ENCODE data around the gene PRIM2.
"Not testable (repeated sequence)": the region's sequence is repeated elsewhere in the genome, so short reads cannot be mapped to it uniquely, and the experiment has no call there.

PRIM2 gene

DNA sequence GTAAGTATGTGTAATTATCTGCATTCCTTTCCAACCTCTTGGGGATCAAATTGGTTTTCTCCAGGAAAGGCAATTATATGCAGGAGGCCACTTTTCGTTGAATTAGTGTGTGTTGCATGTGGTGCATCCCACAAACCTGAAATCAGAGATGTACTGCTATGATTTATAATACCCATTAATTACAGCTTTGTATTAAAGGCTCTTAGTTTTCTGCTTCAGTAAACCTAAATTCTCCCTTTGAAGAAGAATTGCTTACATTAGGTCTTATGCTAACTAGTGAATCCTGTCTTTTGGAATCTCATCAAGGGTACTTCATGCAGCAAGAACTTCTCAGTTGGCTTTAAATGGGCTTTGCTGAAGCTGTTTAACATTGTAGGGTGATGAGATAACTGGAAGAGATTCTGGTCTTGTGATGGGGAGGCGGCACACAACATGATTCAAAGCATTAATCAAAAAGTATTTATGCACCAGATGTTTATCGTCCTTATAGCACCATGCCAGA is 155.5 kb downstream of the PRIM2 start:
- not testable (repeated sequence) for H3K27me3 ChIP-seq (ENCODE audit: insufficient read depth, poor library complexity, severe bottlenecking); DNase-seq (ENCODE audit: low read depth in 1 of 2, low spot score in 1 of 2); H3K4me3 ChIP-seq (replicated peaks; ENCODE audit: insufficient read depth, low read length); H3K27ac ChIP-seq (replicated peaks)

DNA sequence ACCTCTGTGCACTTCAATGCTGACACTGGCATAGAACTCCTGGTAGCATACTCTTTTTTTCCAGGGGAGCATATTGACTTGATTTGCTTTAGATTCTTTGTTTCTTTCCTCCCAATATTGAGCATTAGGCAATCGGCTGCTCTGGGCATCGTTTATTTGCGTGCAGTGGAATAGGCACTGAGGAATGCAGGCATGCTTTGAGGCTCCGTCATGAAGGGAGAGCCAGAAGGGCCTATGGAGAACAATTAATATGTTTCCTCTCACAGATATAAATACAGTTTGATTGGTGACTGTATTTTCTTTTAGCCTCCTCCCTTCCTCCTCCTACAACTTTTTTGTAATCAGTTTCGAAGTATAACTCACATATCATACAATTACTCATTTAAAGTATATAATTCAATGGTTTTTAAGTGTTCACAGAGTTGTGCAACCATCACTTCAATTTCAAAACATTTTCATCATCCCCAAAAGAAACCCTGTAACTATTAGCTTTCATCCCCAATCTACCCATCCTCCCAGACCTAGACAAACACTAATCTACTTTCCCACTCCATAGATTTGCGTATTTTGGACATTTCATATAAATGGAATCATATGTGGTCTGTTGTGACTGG is 157.5 kb downstream of the PRIM2 start:
- not testable (repeated sequence) for DNase-seq (ENCODE audit: low read depth in 1 of 2, low spot score in 1 of 2); H3K27ac ChIP-seq (replicated peaks); H3K27me3 ChIP-seq (ENCODE audit: insufficient read depth, poor library complexity, severe bottlenecking); H3K4me3 ChIP-seq (replicated peaks; ENCODE audit: insufficient read depth, low read length)

DNA sequence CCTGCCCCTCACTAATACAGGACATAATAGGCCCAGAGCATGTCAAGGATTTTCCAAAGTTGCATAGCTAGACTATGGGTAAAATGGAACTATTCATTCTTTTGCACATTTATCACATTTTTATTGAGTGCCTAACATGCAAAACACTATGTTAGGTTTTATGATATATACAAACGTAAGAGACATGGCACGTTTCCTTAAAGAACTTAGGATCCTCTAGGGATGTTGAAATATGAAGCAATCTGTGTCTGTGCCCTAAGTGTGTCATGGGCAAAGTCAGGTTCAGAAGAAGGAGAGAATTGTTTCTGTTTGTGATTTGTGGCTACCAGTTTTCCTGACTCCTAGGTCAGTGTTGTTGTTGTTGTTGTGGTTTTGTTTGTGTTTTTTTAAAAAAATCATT is 158.2 kb downstream of the PRIM2 start:
- not testable (repeated sequence) for DNase-seq (ENCODE audit: low read depth in 1 of 2, low spot score in 1 of 2); H3K27ac ChIP-seq (replicated peaks); H3K27me3 ChIP-seq (ENCODE audit: insufficient read depth, poor library complexity, severe bottlenecking); H3K4me3 ChIP-seq (replicated peaks; ENCODE audit: insufficient read depth, low read length)

DNA sequence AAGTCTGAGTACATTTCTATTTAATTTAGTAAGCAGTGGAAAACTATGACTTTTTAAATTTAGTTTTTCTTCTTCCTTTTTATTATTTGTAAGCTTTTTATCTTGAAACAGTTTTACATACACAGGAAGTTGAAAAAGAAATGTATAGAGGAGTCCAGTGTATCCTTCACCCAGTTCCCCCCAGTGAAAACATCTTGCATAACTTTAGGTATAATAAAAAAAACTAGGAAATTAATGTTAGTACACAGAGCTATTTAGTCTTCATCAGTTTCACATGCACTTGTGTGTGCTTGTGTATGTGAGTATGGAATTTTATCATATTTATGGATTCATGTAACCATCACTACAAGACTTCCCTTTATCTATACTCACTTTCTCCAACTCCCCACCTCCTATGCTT is 162.8 kb downstream of the PRIM2 start:
- H3K27me3 ChIP-seq (ENCODE audit: insufficient read depth, poor library complexity, severe bottlenecking); H3K4me3 ChIP-seq (replicated peaks; ENCODE audit: insufficient read depth, low read length); H3K27ac ChIP-seq (replicated peaks); DNase-seq (ENCODE audit: low read depth in 1 of 2, low spot score in 1 of 2): not testable (repeated sequence)

DNA sequence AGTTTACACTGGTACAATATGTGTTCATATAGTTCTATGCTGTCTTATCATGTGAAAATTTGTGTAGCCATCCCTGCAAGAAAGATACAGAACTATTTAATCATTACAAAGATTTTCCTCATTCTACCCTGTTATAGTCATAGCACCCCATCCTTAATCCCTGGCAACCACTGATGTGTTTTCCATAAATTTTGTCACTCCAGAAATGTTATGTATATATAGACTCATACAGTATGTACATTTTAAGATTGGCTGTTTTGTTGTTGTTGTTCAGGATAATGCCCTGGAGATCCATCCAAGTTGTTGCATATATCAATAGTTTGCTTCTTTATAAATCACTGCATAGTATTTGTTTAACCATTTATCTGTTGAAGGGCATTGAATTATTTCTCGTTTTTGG is 163.7 kb downstream of the PRIM2 start:
- DNase-seq (ENCODE audit: low read depth in 1 of 2, low spot score in 1 of 2); H3K27ac ChIP-seq (replicated peaks); H3K27me3 ChIP-seq (ENCODE audit: insufficient read depth, poor library complexity, severe bottlenecking); H3K4me3 ChIP-seq (replicated peaks; ENCODE audit: insufficient read depth, low read length): not testable (repeated sequence)

DNA sequence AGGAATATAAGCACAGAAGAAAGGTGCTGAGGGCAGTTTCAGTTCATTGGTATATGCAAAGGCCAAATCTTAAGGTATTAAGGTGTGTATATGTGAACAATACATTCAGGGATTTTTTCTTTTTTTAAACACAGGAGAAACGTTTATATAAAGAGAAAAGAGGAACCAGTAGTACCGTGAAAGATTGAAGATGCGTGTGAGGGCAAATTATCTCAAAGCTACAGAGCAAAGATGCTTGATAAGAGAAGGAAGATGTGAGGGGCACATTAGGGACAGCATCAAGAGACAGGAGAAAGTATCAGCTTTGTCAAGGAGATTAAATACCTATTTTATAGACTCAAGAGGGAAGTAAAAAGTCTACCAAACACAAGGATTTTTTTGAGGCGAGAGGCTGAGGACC is 165.0 kb downstream of the PRIM2 start:
- DNase-seq (ENCODE audit: low read depth in 1 of 2, low spot score in 1 of 2); H3K27ac ChIP-seq (replicated peaks); H3K4me3 ChIP-seq (replicated peaks; ENCODE audit: insufficient read depth, low read length); H3K27me3 ChIP-seq (ENCODE audit: insufficient read depth, poor library complexity, severe bottlenecking): not testable (repeated sequence)

DNA sequence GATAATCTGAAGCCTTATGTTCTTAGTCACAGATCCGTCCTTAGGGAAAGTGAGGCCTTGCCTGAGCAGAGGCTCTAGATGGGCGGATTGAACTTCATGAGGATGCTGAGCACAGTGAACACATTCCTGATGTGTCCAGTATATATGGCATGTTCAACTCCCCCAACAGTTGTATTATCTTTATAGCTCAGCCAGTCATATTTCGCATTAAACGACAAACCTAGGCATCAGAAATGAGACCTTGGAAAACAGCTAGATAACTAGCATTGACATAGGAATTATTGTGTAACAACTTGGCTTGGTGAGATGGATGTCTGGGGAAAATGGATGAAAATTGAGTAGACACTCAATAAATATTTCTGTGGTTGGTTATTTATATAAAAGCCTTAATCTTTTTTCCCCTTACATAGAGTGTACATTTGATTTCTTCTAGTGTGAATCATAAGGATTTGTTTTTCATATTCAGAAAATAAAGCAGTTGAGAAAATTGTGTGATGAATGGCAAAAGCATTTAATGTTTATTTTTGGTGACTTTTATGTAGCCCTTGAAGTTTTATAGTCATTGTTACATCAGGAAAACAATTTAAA is 169.2 kb downstream of the PRIM2 start:
- not testable (repeated sequence) for H3K27ac ChIP-seq (replicated peaks); H3K4me3 ChIP-seq (replicated peaks; ENCODE audit: insufficient read depth, low read length); DNase-seq (ENCODE audit: low read depth in 1 of 2, low spot score in 1 of 2); H3K27me3 ChIP-seq (ENCODE audit: insufficient read depth, poor library complexity, severe bottlenecking)

DNA sequence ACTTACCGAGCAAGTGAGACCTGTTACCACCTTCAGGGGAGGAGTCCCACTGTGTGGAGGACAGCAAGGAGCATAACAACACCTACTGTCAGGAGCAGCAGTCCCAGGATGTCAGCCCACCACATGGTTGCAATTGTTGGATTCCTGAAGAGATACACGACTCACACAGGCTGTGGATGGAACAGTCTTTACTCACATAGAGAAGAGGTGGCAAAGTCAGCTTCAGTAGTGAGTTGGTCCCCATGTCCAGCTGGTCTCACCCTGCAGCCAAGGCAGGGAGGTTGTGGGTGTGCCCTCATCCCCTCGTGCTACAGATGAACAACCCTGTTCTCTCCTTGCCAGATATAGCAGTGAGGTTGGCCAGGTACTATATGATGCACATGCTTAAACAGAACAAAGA is 171.1 kb downstream of the PRIM2 start:
- not testable (repeated sequence) for H3K27me3 ChIP-seq (ENCODE audit: insufficient read depth, poor library complexity, severe bottlenecking); DNase-seq (ENCODE audit: low read depth in 1 of 2, low spot score in 1 of 2); H3K27ac ChIP-seq (replicated peaks); H3K4me3 ChIP-seq (replicated peaks; ENCODE audit: insufficient read depth, low read length)

DNA sequence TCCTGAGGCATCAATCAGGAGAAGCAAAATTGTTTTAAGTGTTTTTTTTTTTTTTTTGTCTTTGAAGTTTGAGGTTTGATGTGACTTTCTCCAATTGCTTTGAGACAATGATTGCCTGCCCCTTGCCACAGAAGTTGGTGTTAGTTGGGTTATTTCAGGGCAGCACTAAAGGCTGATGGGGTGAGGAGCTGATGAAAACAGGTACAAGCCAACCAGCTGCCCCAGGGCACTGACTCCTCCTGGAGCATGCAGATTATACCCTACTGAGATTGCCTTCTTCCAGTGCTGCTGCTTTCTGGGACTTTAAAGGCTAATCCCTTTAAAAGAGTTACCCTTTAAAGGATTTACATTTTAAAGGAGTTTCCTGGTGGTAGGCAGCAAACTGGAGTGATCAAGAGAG is 172.5 kb downstream of the PRIM2 start:
- not testable (repeated sequence) for DNase-seq (ENCODE audit: low read depth in 1 of 2, low spot score in 1 of 2); H3K4me3 ChIP-seq (replicated peaks; ENCODE audit: insufficient read depth, low read length); H3K27me3 ChIP-seq (ENCODE audit: insufficient read depth, poor library complexity, severe bottlenecking); H3K27ac ChIP-seq (replicated peaks)

DNA sequence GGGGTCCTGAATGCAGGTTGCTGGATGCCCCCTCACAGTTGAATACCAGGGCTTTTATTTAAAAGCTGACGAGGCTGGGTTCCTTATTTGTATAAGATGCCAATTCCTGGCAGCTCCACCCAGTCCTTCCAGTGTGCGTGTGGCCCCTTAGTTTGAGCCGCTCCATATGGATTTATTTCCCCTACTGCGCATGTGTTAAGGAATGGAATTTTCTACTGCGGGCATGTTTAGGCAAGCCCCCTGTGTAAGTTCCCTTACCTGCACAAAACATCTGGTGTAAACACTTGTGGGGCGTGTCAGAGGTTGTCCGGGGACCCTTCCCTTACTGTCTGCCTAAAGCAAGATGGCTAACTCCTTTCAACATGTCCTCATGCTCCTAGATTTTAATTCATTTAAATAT is 174.4 kb downstream of the PRIM2 start:
- H3K27me3 ChIP-seq (ENCODE audit: insufficient read depth, poor library complexity, severe bottlenecking); H3K4me3 ChIP-seq (replicated peaks; ENCODE audit: insufficient read depth, low read length); H3K27ac ChIP-seq (replicated peaks); DNase-seq (ENCODE audit: low read depth in 1 of 2, low spot score in 1 of 2): not testable (repeated sequence)

DNA sequence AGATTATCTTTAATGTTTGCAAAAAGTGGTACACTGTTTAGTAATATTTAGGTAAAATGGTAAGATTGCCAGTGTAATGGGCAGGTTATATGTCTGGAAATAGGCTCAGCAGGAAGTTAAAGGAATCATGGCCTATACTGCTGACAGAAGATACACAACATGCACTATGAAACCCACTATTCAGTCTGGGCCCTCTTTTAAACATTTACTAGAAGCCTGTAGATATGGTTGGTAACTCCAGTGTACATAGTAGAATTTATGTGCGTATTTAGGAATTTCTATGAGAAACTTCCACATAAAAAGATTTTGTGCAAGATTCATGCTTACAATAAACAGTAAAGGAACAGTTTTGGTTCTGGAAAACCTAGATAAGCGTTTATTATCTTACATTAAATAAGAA is 178.8 kb downstream of the PRIM2 start:
- H3K4me3 ChIP-seq (replicated peaks; ENCODE audit: insufficient read depth, low read length); H3K27me3 ChIP-seq (ENCODE audit: insufficient read depth, poor library complexity, severe bottlenecking); DNase-seq (ENCODE audit: low read depth in 1 of 2, low spot score in 1 of 2); H3K27ac ChIP-seq (replicated peaks): not testable (repeated sequence)

DNA sequence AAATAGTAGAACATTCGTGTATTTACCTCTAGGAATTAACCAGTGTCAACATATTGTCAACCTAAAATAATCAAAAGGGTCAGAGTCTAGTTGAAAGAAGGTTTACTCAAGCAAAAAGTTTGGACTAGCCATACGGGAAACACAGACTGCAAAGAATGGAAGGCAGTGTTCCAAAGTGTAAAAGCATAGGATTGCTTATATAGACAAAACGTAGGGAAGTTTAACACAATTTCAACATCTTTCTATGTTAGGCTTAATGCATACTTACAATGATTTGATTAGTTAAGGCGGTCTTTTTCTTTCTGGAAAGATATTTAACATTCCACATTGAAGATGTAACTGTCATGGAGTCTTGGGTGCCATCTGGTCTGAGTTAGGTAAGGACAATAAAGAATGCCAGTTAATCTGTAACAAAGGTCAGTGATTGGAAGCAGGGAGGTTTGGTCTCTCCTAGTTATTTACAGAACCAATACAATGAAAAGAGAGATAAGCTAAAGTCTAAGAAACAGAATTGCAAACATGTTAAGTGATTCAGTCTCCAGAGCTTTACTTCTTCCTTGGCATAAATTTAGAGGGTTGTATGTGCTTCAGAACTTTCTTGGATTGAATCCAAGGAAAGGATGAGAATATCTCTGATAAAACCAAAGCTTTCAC is 183.1 kb downstream of the PRIM2 start:
- not testable (repeated sequence) for H3K27ac ChIP-seq (replicated peaks); H3K27me3 ChIP-seq (ENCODE audit: insufficient read depth, poor library complexity, severe bottlenecking); DNase-seq (ENCODE audit: low read depth in 1 of 2, low spot score in 1 of 2); H3K4me3 ChIP-seq (replicated peaks; ENCODE audit: insufficient read depth, low read length)

DNA sequence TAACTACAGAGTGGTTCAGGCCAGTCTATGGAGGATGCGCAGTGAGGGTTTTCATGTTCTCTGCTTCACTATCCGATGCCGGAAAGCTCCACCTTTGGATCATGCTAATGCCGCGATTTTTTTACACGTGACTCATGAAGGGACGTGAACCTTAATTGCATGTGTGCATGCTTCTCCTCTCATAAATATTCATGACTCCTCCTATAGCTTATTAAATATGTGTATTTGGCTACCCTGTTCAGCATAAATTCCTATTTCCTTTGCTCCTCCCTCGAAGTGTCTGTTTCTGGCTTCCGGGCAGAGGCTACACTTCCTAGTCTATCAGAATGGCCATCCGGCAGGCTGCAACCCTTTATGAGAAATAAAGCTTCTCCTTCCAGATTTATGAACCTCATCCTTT is 185.0 kb downstream of the PRIM2 start:
- H3K27me3 ChIP-seq (ENCODE audit: insufficient read depth, poor library complexity, severe bottlenecking); H3K27ac ChIP-seq (replicated peaks): not testable (repeated sequence)

DNA sequence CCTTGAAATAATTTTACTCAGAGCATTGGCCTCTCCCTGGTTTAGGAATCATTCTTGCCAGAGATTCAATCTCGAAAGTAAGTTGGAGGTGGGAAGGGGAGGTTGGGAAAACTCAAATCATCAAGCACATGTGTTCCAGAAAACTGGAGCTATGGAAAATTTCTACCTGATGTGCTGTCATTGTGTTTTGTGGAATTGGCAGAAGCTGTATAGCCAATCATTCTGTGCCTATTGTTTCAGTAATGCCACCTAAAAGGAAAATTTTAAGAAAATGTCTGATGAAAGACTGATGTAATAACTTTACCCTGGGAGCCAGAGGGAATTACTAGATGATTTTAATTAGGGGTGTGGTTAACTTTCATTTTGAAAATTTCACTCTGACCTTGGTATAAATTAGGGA is 187.8 kb downstream of the PRIM2 start:
- not testable (repeated sequence) for H3K4me3 ChIP-seq (replicated peaks; ENCODE audit: insufficient read depth, low read length); H3K27ac ChIP-seq (replicated peaks); H3K27me3 ChIP-seq (ENCODE audit: insufficient read depth, poor library complexity, severe bottlenecking); DNase-seq (ENCODE audit: low read depth in 1 of 2, low spot score in 1 of 2)

More for the DNA sequence above, 185.0 kb downstream of the PRIM2 start:
- not testable (repeated sequence) for DNase-seq (ENCODE audit: low read depth in 1 of 2, low spot score in 1 of 2); H3K4me3 ChIP-seq (replicated peaks; ENCODE audit: insufficient read depth, low read length)

DNA sequence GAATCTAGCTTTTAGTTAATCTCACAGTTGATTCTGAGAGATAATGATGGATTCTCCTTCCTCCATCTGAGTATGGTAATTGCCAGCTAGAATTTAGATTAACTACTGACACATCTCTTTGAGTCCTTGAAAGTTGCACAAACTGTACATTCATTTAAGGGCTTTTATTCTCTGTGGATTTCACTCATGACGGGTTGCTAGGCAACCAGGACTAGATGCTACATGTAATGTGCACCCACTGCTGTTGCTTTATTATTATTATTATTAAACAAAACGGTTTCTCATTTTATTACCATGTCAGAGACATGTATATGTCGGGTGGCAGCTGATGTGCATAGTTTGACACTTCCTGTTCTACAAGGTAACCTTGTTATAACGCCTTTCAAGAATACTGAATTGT is 193.0 kb downstream of the PRIM2 start:
- H3K27ac ChIP-seq (replicated peaks); DNase-seq (ENCODE audit: low read depth in 1 of 2, low spot score in 1 of 2); H3K4me3 ChIP-seq (replicated peaks; ENCODE audit: insufficient read depth, low read length); H3K27me3 ChIP-seq (ENCODE audit: insufficient read depth, poor library complexity, severe bottlenecking): not testable (repeated sequence)
